Stomach (tissue), 19 donors: ENCODE data around the gene MACC1. TPM values are rescaled to one million over a fixed set of nuclear protein-coding genes. Genes with fewer than 3 reads are reported as not detected.

Experiments
- DNase-seq, 2 donors: peaks; one replicate each; pipeline versions ENCODE4 v3.0.0 to v3.0.0-alpha.2; 2013 to 2019
- H3K27ac ChIP-seq, 5 donors: fragments of 200-600 bp in 4 of 5; sonication (generic) in 4 of 5; one replicate each; pipeline ENCODE4 v1.5.1; 2013 to 2019; ENCODE audit warnings: mild to moderate bottlenecking in 1 of 5, moderate library complexity in 1 of 5
- H3K27me3 ChIP-seq, 3 donors: fragments of 200-600 bp; sonication (generic); one replicate each; pipeline ENCODE4 v1.5.1; 2017 to 2019; ENCODE audit warnings: mixed run types in 1 of 3
- H3K36me3 ChIP-seq, 4 donors: fragments of 200-600 bp; sonication (generic); 1 replicate in 3 of 4; 2 replicates in 1 of 4; pipeline ENCODE4 v1.5.1; 2016 to 2019
- H3K4me1 ChIP-seq, 4 donors: fragments of 200-600 bp; sonication (generic); one replicate each; pipeline ENCODE4 v1.5.1; 2016 to 2019
- H3K4me3 ChIP-seq, 4 donors: fragments of 200-600 bp; sonication (generic) in 3 of 4; one replicate each; pipeline ENCODE4 v1.5.1; 2016 to 2019; ENCODE audit warnings: mild to moderate bottlenecking in 1 of 4
- H3K9me3 ChIP-seq, 4 donors: fragments of 200-600 bp; sonication (generic); one replicate each; pipeline ENCODE4 v1.5.1; 2016 to 2019
- CTCF ChIP-seq, 7 experiments: fragments of 450-650 bp in 4 of 7; fragments of 200-600 bp in 3 of 7; sonication (generic) in 3 of 7; IDR thresholded peaks; one replicate each; pipeline ENCODE4 v1.5.1; 2016 to 2019; ENCODE audit warnings: antibody characterized with exemption in 7 of 7, control low read depth in 2 of 7, mild to moderate bottlenecking in 1 of 7
- EP300 ChIP-seq: sonication (generic); formaldehyde crosslinking; IDR thresholded peaks from one replicate; pipeline ENCODE4 v1.6.1; 2017; ENCODE audit warnings: antibody characterized with exemption
- POLR2A ChIP-seq, 4 donors: fragments of 450-650 bp; IDR thresholded peaks; one replicate each; pipeline ENCODE4 v1.6.1; 2016; ENCODE audit warnings: antibody characterized with exemption in 4 of 4, control low read depth in 2 of 4, mild to moderate bottlenecking in 1 of 4, moderate library complexity in 1 of 4
- POLR2AphosphoS5 ChIP-seq, 3 donors: sonication (generic); formaldehyde crosslinking; IDR thresholded peaks; one replicate each; pipeline ENCODE4 v1.6.1; 2016; ENCODE audit warnings: antibody characterized with exemption in 3 of 3
- WGBS, 5 donors: extraction: QIAGEN DNeasy Blood & Tissue Kit in 3 of 5; methylation state at CpG; one replicate each; pipeline versions ENCODE4 v1.1.5 to v1.1.7; 2013 to 2018; 5-methylcytosine and 5-hydroxymethylcytosine counted together
- intact Hi-C: fragments of 100-400 bp; cut with DNase I; formaldehyde crosslinking; loops from one replicate; pipeline ENCODE4 v1.15.1; 2023; ENCODE audit warnings: low total_unique reads
- long read RNA-seq, 10 donors: transcript quantifications; one replicate each; lab custom pipeline, GENCODE V29; 2026
- polyA plus RNA-seq, 3 donors: library from polyadenylated mRNA; stranded (reverse); fragments of 200-250 nt; gene quantifications; one replicate each; pipeline ENCODE4 v1.2.3, GENCODE V29; 2013
- total RNA-seq, 5 donors: library from RNA; depleted of rRNA; stranded (reverse); fragments of >200 nt; gene quantifications; one replicate each; pipeline versions ENCODE4 v1.1.0 to v1.2.3, GENCODE V29; 2014 to 2016
- donor health status: healthy with polysubstance abuse.
- donor health status: Bipolar disorder and iron deficiency.
- donor health status: healthy.

Gene MACC1
- total RNA-seq = 10 to 100 TPM in 2 of 5 donors, 1 to 10 TPM in 2, not detected in 1; 2.0 to 41.7 (median 14.5) TPM
- polyA plus RNA-seq = 1 to 10 TPM in 2 of 3 donors, under 1 TPM in 1; 0.76 to 2.2 (median 1.4) TPM
- long read RNA-seq, donor 1 = 0 reads
- long read RNA-seq, donor 2, partial matches to known transcripts = 8 of 8 reads
- long read RNA-seq, donor 2, other reads (novel, unspliced or antisense) = 0 of 8 reads
- long read RNA-seq, donor 3, partial matches to known transcripts = 0 of 1 reads
- long read RNA-seq, donor 3, other reads (novel, unspliced or antisense) = 0 of 1 reads
- long read RNA-seq, donor 4 = 0 reads
- long read RNA-seq, donor 5 = 0 reads
- long read RNA-seq, donor 6, partial matches to known transcripts = 0 of 1 reads
- long read RNA-seq, donor 6, other reads (novel, unspliced or antisense) = 0 of 1 reads
- long read RNA-seq, donor 7 = 0 reads
- long read RNA-seq, donor 8, partial matches to known transcripts = 13 of 13 reads
- long read RNA-seq, donor 8, other reads (novel, unspliced or antisense) = 0 of 13 reads
- long read RNA-seq, donor 9 = 0 reads
- long read RNA-seq, donor 10 = 0 reads

GRCh38 chr7:20217193-20217948 is at the start of gene MACC1:
Gene MACC1, minus strand, starts transcription at chr7:20217384. Its CDS starts 55,522 bp downstream, at chr7:20161862.
- Histone ChIP-seq H3K27me3 (no peaks in the 10 kb centered on the region), H3K4me3 (peak within 1 kb of the TSS; percentile 6 to 29 (median 18)), H3K4me1 (peaks cover 6 to 42% (median 14%) of the 10 kb centered on the region in 4 donors), H3K9me3 (no peaks in the 10 kb centered on the region), H3K36me3 (no peaks in the 10 kb centered on the region), H3K27ac (peak within 1 kb of the TSS; percentile 43 to 88 (median 78))
- peak; percentile 78 to 96 for DNase-seq
- intact Hi-C loops = no loop called here
- TF ChIP-seq CTCF (IDR thresholded peaks at IDR 0.05) (peak in 4 of 7 experiments; percentile 24 to 72 (median 39)), POLR2A (IDR thresholded peaks at IDR 0.05) (no peak), POLR2AphosphoS5 (IDR thresholded peaks at IDR 0.05) (peak in 2 of 3 donors; percentile 51 to 66), EP300 (no peak)
- WGBS, 5 donors = 11 to 39% (median 16%) methylated on average over 6 of the region's 6 CpGs

- intact Hi-C loops = no loop called here
- no peak for TF ChIP-seq POLR2AphosphoS5 (IDR thresholded peaks at IDR 0.05)
- 60 to 75% (median 66%) methylated on average over 2 of the region's 2 CpGs for WGBS, 5 donors
Observed at GRCh38 chr7:20264623-20265022, 47.4 kb upstream of the MACC1 start.

GRCh38 chr7:20260223-20260622 is 43.0 kb upstream of the MACC1 start:
- H3K4me1 ChIP-seq = no peaks in the 10 kb centered on the region
- TF ChIP-seq POLR2A (IDR thresholded peaks at IDR 0.05) (no peak), EP300 (no peak), POLR2AphosphoS5 (IDR thresholded peaks at IDR 0.05) (no peak), CTCF (IDR thresholded peaks at IDR 0.05) (no peak)
- peak in 1 of 2 donors; percentile 48 for DNase-seq
- no peaks in the 10 kb centered on the region for H3K27me3 ChIP-seq
- H3K36me3 ChIP-seq = no peaks in the 10 kb centered on the region
- intact Hi-C loops = no loop called here
- WGBS, 5 donors = 53 to 67% (median 61%) methylated on average over 1 of the region's 1 CpG
- no peaks in the 10 kb centered on the region for H3K9me3 ChIP-seq
- no peak overlapping the region for H3K4me3 ChIP-seq
- no peak overlapping the region for H3K27ac ChIP-seq

More at GRCh38 chr7:20264623-20265022, 47.4 kb upstream of the MACC1 start:
- Histone ChIP-seq H3K36me3 (no peaks in the 10 kb centered on the region), H3K9me3 (no peaks in the 10 kb centered on the region), H3K4me3 (no peak overlapping the region), H3K4me1 (no peaks in the 10 kb centered on the region), H3K27me3 (no peaks in the 10 kb centered on the region), H3K27ac (no peak overlapping the region)
- DNase-seq = no peak

GRCh38 chr7:20257212-20257611 is 40.0 kb upstream of the MACC1 start:
- Histone ChIP-seq H3K27me3 (no peaks in the 10 kb centered on the region), H3K36me3 (no peaks in the 10 kb centered on the region), H3K9me3 (no peaks in the 10 kb centered on the region), H3K27ac (no peak overlapping the region), H3K4me1 (no peaks in the 10 kb centered on the region), H3K4me3 (no peak overlapping the region)
- intact Hi-C loops = no loop called here
- DNase-seq = no peak
- no peak for TF ChIP-seq POLR2A (IDR thresholded peaks at IDR 0.05)
- TF ChIP-seq POLR2AphosphoS5 (IDR thresholded peaks at IDR 0.05) = no peak
- TF ChIP-seq CTCF (IDR thresholded peaks at IDR 0.05) = no peak
- no peak for TF ChIP-seq EP300
